HepG2 (cell line): ENCODE results near the gene BCKDHA. TPM values are rescaled to one million over a fixed set of nuclear protein-coding genes. Genes with fewer than 3 reads are reported as not detected.

Experiments
- MED8 ChIP-seq: sonication (generic); formaldehyde crosslinking; IDR thresholded peaks from 2 replicates; pipeline ENCODE4 v1.8.1; 2023; ENCODE audit warnings: mild to moderate bottlenecking, missing genetic modification reagents; ENCODE audit not compliant: insufficient replicate concordance
- ZNF790 ChIP-seq: sonication (generic); formaldehyde crosslinking; IDR thresholded peaks from 2 replicates; pipeline ENCODE4 v1.8.0; 2022; ENCODE audit warnings: missing genetic modification reagents, mild to moderate bottlenecking, borderline replicate concordance
- ZSCAN9 ChIP-seq: IDR thresholded peaks from 2 replicates; pipeline ENCODE4 v1.6.1; 2016; ENCODE audit warnings: borderline replicate concordance
- polyA plus RNA-seq, 8 experiments: library from polyadenylated mRNA; depleted of rRNA in 3 of 8; stranded (reverse) in 7 of 8; unstranded in 1 of 8; fragments of >200 nt; fragmentation: Illumina TruSeq in 4 of 8; extraction: Trizol in 4 of 8; gene quantifications; 2 replicates each; pipeline versions ENCODE4 v1.2.1 to v1.2.3, GENCODE V29; 2011 to 2016; ENCODE audit warnings: low read depth in 4 of 8, missing spikeins in 1 of 8, mixed read lengths in 1 of 8; ENCODE audit not compliant: insufficient read depth in 1 of 8
- total RNA-seq, 5 experiments: library from RNA; depleted of rRNA; stranded (reverse); fragments of >200 nt; fragmentation: Illumina TruSeq; extraction: Trizol; gene quantifications; 2 replicates each; pipeline ENCODE4 v1.2.3, GENCODE V29; 2016; ENCODE audit warnings: low read depth in 1 of 5
- TF ChIP-seq, protein P1 (sequence below): sonication (generic); formaldehyde crosslinking; IDR thresholded peaks from one replicate; pipeline ENCODE4 v1.5.1; 2020; ENCODE audit warnings: mild to moderate bottlenecking, missing genetic modification reagents; ENCODE audit errors: not compliant biosample characterization
- TF ChIP-seq, protein P2 (sequence below): sonication (generic); formaldehyde crosslinking; IDR thresholded peaks from 2 replicates; pipeline ENCODE4 v1.8.0; 2022; ENCODE audit warnings: mild to moderate bottlenecking, missing genetic modification reagents, borderline replicate concordance
- TF ChIP-seq, protein P3 (sequence below): sonication (generic); formaldehyde crosslinking; IDR thresholded peaks from 2 replicates; pipeline ENCODE4 v1.5.0; 2020; ENCODE audit warnings: mild to moderate bottlenecking, missing genetic modification reagents, borderline replicate concordance
- TF ChIP-seq, protein P4 (sequence below): sonication (generic); formaldehyde crosslinking; IDR thresholded peaks from 2 replicates; pipeline ENCODE4 v1.5.0; 2020; ENCODE audit warnings: missing genetic modification reagents

BCKDHA gene
- total and polyA plus RNA-seq, 2 of the 13 experiments (the other 11 are each of a cell fraction or from before 2014, with no cell fraction given): 11.8 to 31.5 TPM

DNA sequence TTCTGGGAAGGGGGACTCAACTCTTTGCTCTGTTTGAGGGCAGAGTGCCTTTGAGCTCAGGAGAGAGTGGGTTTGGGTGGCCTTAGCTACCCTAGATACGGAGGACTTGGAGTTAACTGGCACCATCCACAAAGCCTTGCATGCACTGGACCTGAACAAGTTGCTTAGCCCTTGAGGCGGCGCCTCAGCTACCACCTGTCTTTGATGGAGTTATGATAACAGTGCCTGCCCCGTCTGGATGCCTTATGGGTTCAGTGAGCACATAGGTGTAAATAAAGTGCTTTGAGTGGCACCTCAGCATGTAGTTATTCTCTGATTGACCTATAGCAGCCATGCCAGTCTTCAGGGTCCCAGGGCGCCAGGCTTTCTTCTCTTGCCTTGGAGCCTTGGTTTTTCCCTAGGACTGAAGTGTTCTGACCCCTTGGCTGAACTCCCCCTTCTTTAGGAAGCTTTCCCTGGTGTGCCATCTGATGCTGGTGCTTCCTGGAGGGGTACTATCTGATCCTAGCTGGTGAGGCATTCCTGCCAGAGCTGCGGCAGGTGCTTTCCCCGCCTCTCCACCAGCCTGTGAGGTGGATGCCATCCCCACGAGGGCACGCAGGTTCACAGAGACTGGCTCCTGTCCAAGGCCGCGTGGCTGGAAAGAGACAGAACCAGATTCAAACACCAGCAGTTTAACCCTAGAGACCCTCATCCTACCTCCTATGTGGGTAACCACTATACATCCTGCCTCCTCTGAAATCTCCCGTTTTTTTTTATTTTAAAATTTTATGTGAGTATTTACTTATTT, 5.8 kb downstream of the BCKDHA start (continued):
- TF ChIP-seq, protein P1, sequence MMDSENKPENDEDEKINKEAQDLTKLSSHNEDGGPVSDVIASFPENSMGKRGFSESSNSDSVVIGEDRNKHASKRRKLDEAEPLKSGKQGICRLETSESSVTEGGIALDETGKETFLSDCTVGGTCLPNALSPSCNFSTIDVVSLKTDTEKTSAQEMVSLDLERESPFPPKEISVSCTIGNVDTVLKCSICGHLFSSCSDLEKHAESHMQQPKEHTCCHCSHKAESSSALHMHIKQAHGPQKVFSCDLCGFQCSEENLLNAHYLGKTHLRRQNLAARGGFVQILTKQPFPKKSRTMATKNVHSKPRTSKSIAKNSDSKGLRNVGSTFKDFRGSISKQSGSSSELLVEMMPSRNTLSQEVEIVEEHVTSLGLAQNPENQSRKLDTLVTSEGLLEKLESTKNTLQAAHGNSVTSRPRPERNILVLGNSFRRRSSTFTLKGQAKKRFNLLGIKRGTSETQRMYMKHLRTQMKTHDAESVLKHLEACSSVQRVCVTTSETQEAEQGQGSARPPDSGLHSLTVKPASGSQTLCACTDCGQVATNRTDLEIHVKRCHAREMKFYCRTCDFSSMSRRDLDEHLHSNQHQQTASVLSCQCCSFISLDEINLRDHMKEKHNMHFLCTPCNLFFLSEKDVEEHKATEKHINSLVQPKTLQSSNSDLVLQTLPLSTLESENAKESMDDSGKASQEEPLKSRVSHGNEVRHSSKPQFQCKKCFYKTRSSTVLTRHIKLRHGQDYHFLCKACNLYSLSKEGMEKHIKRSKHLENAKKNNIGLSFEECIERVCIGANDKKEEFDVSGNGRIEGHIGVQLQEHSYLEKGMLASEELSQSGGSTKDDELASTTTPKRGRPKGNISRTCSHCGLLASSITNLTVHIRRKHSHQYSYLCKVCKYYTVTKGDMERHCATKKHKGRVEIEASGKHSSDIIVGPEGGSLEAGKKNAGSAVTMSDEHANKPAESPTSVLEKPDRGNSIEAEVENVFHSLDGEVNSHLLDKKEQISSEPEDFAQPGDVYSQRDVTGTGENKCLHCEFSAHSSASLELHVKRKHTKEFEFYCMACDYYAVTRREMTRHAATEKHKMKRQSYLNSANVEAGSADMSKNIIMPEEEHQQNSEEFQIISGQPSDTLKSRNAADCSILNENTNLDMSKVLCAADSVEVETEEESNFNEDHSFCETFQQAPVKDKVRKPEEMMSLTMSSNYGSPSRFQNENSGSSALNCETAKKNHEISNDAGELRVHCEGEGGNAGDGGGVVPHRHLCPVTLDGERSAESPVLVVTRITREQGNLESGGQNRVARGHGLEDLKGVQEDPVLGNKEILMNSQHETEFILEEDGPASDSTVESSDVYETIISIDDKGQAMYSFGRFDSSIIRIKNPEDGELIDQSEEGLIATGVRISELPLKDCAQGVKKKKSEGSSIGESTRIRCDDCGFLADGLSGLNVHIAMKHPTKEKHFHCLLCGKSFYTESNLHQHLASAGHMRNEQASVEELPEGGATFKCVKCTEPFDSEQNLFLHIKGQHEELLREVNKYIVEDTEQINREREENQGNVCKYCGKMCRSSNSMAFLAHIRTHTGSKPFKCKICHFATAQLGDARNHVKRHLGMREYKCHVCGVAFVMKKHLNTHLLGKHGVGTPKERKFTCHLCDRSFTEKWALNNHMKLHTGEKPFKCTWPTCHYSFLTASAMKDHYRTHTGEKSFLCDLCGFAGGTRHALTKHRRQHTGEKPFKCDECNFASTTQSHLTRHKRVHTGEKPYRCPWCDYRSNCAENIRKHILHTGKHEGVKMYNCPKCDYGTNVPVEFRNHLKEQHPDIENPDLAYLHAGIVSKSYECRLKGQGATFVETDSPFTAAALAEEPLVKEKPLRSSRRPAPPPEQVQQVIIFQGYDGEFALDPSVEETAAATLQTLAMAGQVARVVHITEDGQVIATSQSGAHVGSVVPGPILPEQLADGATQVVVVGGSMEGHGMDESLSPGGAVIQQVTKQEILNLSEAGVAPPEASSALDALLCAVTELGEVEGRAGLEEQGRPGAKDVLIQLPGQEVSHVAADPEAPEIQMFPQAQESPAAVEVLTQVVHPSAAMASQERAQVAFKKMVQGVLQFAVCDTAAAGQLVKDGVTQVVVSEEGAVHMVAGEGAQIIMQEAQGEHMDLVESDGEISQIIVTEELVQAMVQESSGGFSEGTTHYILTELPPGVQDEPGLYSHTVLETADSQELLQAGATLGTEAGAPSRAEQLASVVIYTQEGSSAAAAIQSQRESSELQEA (CRISPR knock-in tag): no peak
- TF ChIP-seq MED8 (CRISPR knock-in tag): no peak
- TF ChIP-seq, protein P2, sequence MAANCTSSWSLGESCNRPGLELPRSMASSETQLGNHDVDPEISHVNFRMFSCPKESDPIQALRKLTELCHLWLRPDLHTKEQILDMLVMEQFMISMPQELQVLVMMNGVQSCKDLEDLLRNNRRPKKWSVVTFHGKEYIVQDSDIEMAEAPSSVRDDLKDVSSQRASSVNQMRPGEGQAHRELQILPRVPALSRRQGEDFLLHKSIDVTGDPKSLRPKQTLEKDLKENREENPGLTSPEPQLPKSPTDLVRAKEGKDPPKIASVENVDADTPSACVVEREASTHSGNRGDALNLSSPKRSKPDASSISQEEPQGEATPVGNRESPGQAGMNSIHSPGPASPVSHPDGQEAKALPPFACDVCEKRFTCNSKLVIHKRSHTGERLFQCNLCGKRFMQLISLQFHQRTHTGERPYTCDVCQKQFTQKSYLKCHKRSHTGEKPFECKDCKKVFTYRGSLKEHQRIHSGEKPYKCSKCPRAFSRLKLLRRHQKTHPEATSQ (CRISPR knock-in tag): no peak
- TF ChIP-seq, protein P3, sequence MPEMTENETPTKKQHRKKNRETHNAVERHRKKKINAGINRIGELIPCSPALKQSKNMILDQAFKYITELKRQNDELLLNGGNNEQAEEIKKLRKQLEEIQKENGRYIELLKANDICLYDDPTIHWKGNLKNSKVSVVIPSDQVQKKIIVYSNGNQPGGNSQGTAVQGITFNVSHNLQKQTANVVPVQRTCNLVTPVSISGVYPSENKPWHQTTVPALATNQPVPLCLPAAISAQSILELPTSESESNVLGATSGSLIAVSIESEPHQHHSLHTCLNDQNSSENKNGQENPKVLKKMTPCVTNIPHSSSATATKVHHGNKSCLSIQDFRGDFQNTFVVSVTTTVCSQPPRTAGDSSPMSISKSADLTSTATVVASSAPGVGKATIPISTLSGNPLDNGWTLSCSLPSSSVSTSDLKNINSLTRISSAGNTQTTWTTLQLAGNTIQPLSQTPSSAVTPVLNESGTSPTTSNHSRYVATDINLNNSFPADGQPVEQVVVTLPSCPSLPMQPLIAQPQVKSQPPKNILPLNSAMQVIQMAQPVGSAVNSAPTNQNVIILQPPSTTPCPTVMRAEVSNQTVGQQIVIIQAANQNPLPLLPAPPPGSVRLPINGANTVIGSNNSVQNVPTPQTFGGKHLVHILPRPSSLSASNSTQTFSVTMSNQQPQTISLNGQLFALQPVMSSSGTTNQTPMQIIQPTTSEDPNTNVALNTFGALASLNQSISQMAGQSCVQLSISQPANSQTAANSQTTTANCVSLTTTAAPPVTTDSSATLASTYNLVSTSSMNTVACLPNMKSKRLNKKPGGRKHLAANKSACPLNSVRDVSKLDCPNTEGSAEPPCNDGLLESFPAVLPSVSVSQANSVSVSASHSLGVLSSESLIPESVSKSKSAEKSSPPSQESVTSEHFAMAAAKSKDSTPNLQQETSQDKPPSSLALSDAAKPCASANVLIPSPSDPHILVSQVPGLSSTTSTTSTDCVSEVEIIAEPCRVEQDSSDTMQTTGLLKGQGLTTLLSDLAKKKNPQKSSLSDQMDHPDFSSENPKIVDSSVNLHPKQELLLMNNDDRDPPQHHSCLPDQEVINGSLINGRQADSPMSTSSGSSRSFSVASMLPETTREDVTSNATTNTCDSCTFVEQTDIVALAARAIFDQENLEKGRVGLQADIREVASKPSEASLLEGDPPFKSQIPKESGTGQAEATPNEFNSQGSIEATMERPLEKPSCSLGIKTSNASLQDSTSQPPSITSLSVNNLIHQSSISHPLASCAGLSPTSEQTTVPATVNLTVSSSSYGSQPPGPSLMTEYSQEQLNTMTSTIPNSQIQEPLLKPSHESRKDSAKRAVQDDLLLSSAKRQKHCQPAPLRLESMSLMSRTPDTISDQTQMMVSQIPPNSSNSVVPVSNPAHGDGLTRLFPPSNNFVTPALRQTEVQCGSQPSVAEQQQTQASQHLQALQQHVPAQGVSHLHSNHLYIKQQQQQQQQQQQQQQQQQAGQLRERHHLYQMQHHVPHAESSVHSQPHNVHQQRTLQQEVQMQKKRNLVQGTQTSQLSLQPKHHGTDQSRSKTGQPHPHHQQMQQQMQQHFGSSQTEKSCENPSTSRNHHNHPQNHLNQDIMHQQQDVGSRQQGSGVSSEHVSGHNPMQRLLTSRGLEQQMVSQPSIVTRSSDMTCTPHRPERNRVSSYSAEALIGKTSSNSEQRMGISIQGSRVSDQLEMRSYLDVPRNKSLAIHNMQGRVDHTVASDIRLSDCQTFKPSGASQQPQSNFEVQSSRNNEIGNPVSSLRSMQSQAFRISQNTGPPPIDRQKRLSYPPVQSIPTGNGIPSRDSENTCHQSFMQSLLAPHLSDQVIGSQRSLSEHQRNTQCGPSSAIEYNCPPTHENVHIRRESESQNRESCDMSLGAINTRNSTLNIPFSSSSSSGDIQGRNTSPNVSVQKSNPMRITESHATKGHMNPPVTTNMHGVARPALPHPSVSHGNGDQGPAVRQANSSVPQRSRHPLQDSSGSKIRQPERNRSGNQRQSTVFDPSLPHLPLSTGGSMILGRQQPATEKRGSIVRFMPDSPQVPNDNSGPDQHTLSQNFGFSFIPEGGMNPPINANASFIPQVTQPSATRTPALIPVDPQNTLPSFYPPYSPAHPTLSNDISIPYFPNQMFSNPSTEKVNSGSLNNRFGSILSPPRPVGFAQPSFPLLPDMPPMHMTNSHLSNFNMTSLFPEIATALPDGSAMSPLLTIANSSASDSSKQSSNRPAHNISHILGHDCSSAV (CRISPR knock-in tag): no peak
- TF ChIP-seq ZSCAN9 (CRISPR knock-in tag): no peak
- TF ChIP-seq, protein P4, sequence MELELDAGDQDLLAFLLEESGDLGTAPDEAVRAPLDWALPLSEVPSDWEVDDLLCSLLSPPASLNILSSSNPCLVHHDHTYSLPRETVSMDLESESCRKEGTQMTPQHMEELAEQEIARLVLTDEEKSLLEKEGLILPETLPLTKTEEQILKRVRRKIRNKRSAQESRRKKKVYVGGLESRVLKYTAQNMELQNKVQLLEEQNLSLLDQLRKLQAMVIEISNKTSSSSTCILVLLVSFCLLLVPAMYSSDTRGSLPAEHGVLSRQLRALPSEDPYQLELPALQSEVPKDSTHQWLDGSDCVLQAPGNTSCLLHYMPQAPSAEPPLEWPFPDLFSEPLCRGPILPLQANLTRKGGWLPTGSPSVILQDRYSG (CRISPR knock-in tag): no peak
- no peak for TF ChIP-seq ZNF790 (CRISPR knock-in tag)
